Esophagus muscularis mucosa (tissue), 4 donors: ENCODE measurements around the gene PTGER2. TPM values are rescaled to one million over a fixed set of nuclear protein-coding genes. Genes with fewer than 3 reads are reported as not detected.
A peak's percentile ranks its signal among the peaks of the same experiment; 100 is the strongest.

Source experiments
- DNase-seq: peaks from one replicate; pipeline ENCODE4 v3.0.0-alpha.2; 2017; ENCODE audit errors: extremely low spot score
- H3K27ac ChIP-seq, 4 donors: fragments of 200-600 bp; sonication (generic); replicated peaks in 1 of 4; 1 replicate in 3 of 4; 2 replicates in 1 of 4; pipeline ENCODE4 v1.5.1; 2016 to 2019; ENCODE audit warnings: mild to moderate bottlenecking in 1 of 4
- H3K27me3 ChIP-seq, 4 donors: fragments of 200-600 bp; sonication (generic); one replicate each; pipeline versions ENCODE4 v1.5.1 to v1.6.0; 2016 to 2019
- H3K36me3 ChIP-seq, 4 donors: fragments of 200-600 bp; sonication (generic); one replicate each; pipeline ENCODE4 v1.5.1; 2016 to 2019
- H3K4me1 ChIP-seq, 4 donors: fragments of 200-600 bp; sonication (generic); one replicate each; pipeline ENCODE4 v1.5.1; 2016 to 2019
- H3K4me3 ChIP-seq, 4 donors: fragments of 200-600 bp; sonication (generic); 1 replicate in 2 of 4; 2 replicates in 2 of 4; pipeline ENCODE4 v1.5.1; 2016 to 2019; ENCODE audit warnings: mild to moderate bottlenecking in 4 of 4, moderate library complexity in 1 of 4
- H3K9me3 ChIP-seq, 4 donors: fragments of 200-600 bp; sonication (generic); 1 replicate in 3 of 4; 2 replicates in 1 of 4; pipeline ENCODE4 v1.5.1; 2016 to 2019
- EP300 ChIP-seq: sonication (generic); formaldehyde crosslinking; IDR thresholded peaks from one replicate; pipeline ENCODE4 v1.6.1; 2017; ENCODE audit warnings: antibody characterized with exemption
- POLR2A ChIP-seq: fragments of 450-650 bp; IDR thresholded peaks from one replicate; pipeline ENCODE4 v1.6.1; 2017; ENCODE audit warnings: antibody characterized with exemption, moderate library complexity, mild to moderate bottlenecking, low read depth
- POLR2AphosphoS5 ChIP-seq, 2 donors: sonication (generic); formaldehyde crosslinking; IDR thresholded peaks; one replicate each; pipeline ENCODE4 v1.6.1; 2017; ENCODE audit warnings: antibody characterized with exemption in 2 of 2
- WGBS: methylation state at CpG from one replicate; pipeline ENCODE4 v1.1.5; 2018; 5-methylcytosine and 5-hydroxymethylcytosine counted together
- intact Hi-C: fragments of 100-400 bp; cut with DNase I; formaldehyde crosslinking; loops from one replicate; pipeline ENCODE4 v1.15.1; 2023
- total RNA-seq, 4 donors: library from RNA; depleted of rRNA; stranded (reverse); fragments of >200 nt; gene quantifications; one replicate each; pipeline versions ENCODE4 v1.1.0 to v1.2.1, GENCODE V29; 2016
- TF ChIP-seq, protein P1 (sequence below), 3 experiments: fragments of 200-600 bp in 2 of 3; fragments of 450-650 bp in 1 of 3; sonication (generic) in 2 of 3; IDR thresholded peaks; one replicate each; pipeline ENCODE4 v1.5.1; 2017 to 2019; ENCODE audit warnings: antibody characterized with exemption in 3 of 3, mild to moderate bottlenecking in 2 of 3, moderate library complexity in 1 of 3

Gene PTGER2
- total RNA-seq, 4 donors from 2014 or later: 2.1 to 6.3 (median 4.4) TPM

DNA sequence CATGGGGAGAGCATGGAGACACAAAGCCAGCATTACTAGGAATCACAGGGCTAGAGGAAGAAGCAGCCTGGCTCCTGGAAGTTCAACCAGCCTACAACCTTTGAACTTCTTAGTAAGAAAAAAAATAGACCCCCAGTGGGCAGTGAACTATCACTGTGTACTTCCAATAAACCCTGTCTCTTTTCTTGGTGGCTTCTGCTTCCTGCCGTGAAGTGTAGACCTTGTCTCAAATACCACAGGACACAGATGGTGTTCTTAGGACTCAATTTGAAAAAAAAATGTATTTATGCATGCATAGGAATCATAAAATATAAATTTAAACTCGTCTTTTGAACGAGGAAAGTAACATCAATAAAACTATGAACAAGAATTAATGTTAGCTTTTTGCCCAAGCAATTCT, 3.6 kb upstream of the PTGER2 start:
- no peak for DNase-seq
- Histone ChIP-seq H3K36me3 (no peaks in the 10 kb centered on the region), H3K4me1 (peaks cover 14 to 33% (median 23%) of the 10 kb centered on the region in 4 donors), H3K27me3 (peaks cover 0 to 15% (median 0%) of the 10 kb centered on the region in 4 donors), H3K9me3 (no peaks in the 10 kb centered on the region), H3K27ac (no peak overlapping the region), H3K4me3 (no peak overlapping the region)
- WGBS: 64% methylated on average over 3 of the region's 3 CpGs
- intact Hi-C loops: loop anchor here (5.0 kb wide), 2 partner anchors 37 to 147 kb away; no protein-coding TSS in a partner anchor
- TF ChIP-seq EP300 (no peak), POLR2A (no peak), POLR2AphosphoS5 (IDR thresholded peaks at IDR 0.05) (no peak)
- TF ChIP-seq, protein P1, sequence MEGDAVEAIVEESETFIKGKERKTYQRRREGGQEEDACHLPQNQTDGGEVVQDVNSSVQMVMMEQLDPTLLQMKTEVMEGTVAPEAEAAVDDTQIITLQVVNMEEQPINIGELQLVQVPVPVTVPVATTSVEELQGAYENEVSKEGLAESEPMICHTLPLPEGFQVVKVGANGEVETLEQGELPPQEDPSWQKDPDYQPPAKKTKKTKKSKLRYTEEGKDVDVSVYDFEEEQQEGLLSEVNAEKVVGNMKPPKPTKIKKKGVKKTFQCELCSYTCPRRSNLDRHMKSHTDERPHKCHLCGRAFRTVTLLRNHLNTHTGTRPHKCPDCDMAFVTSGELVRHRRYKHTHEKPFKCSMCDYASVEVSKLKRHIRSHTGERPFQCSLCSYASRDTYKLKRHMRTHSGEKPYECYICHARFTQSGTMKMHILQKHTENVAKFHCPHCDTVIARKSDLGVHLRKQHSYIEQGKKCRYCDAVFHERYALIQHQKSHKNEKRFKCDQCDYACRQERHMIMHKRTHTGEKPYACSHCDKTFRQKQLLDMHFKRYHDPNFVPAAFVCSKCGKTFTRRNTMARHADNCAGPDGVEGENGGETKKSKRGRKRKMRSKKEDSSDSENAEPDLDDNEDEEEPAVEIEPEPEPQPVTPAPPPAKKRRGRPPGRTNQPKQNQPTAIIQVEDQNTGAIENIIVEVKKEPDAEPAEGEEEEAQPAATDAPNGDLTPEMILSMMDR (IDR thresholded peaks at IDR 0.05): no peak

DNA sequence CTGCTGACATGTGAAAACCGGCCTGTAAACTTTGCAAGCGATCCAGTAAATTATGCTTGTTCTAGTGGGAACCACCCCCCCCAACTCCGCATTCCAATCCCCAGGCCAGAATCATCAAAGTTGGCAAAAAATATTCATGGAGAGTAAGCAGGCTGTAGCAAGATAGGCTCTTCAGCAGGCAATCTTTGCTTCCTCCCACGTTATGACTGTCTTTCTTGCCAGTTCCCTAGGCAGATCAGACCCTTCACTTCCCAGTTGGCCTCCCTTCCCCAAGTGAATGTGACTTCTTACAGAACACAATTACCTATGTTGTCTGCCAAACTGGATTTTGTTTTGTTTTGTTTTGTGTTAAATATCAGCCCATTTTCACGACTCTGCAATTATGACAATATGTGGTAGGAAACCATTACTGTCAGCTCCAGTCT, 1.2 kb upstream of the PTGER2 start:
- Histone ChIP-seq H3K4me3 (peak overlapping the region; percentile 61 to 77 (median 68)), H3K36me3 (no peaks in the 10 kb centered on the region), H3K4me1 (peaks cover 14 to 36% (median 27%) of the 10 kb centered on the region in 4 donors), H3K9me3 (no peaks in the 10 kb centered on the region), H3K27ac (peak overlapping the region in 2 of 4 donors; percentile 79 to 84), H3K27me3 (peaks cover 0 to 15% (median 0%) of the 10 kb centered on the region in 4 donors)
- peak; percentile 87 for DNase-seq
- no peak for TF ChIP-seq POLR2AphosphoS5 (IDR thresholded peaks at IDR 0.05)
- no peak for TF ChIP-seq POLR2A
- TF ChIP-seq, protein P1 (IDR thresholded peaks at IDR 0.05): no peak
- TF ChIP-seq EP300: no peak
- 65% methylated on average over 5 of the region's 5 CpGs for WGBS
- intact Hi-C loops: loop anchor here (5.0 kb wide), 2 partner anchors 34 to 144 kb away; no protein-coding TSS in a partner anchor

DNA sequence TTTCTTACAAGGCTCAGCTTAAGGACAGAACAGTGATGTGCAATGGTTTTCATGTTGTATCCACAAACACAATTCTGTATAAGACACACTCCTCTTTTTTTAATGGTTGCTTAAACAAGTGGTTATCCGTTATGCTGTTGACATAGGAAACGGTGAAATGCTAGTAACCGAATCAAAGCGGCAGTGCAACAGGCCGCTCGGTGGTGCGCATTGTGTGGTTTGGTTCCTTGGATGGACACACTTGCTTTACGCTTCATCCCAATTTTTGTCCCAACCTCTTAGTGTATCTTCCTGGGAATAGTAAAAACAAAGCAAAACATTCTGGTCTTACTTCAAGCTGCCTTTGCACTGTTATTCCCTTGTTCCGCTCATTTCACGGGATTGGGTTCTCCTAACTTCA, 650 bp upstream of the PTGER2 start:
- peaks cover 14 to 36% (median 27%) of the 10 kb centered on the region in 4 donors for H3K4me1 ChIP-seq
- peaks cover 0 to 15% (median 0%) of the 10 kb centered on the region in 4 donors for H3K27me3 ChIP-seq
- peak overlapping the region; percentile 65 to 84 (median 75) for H3K27ac ChIP-seq
- no peak for DNase-seq
- H3K9me3 ChIP-seq: no peaks in the 10 kb centered on the region
- TF ChIP-seq POLR2AphosphoS5 (IDR thresholded peaks at IDR 0.05): no peak
- TF ChIP-seq POLR2A: no peak
- no peak for TF ChIP-seq EP300
- TF ChIP-seq, protein P1 (IDR thresholded peaks at IDR 0.05): no peak
- intact Hi-C loops: loop anchor here (5.0 kb wide), 2 partner anchors 34 to 144 kb away; no protein-coding TSS in a partner anchor
- H3K36me3 ChIP-seq: no peaks in the 10 kb centered on the region
- H3K4me3 ChIP-seq: peak overlapping the region; percentile 61 to 77 (median 68)
- WGBS: 49% methylated on average over 10 of the region's 10 CpGs

DNA sequence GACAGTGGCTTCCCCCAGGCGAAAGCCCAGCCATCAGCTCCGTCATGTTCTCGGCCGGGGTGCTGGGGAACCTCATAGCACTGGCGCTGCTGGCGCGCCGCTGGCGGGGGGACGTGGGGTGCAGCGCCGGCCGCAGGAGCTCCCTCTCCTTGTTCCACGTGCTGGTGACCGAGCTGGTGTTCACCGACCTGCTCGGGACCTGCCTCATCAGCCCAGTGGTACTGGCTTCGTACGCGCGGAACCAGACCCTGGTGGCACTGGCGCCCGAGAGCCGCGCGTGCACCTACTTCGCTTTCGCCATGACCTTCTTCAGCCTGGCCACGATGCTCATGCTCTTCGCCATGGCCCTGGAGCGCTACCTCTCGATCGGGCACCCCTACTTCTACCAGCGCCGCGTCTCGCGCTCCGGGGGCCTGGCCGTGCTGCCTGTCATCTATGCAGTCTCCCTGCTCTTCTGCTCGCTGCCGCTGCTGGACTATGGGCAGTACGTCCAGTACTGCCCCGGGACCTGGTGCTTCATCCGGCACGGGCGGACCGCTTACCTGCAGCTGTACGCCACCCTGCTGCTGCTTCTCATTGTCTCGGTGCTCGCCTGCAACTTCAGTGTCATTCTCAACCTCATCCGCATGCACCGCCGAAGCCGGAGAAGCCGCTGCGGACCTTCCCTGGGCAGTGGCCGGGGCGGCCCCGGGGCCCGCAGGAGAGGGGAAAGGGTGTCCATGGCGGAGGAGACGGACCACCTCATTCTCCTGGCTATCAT, 663 bp downstream of the PTGER2 start:
- intact Hi-C loops: loop anchor here (5.0 kb wide), 2 partner anchors 33 to 143 kb away; no protein-coding TSS in a partner anchor
- 26% methylated on average over 12 of the region's 63 CpGs for WGBS
- peaks cover 14 to 36% (median 27%) of the 10 kb centered on the region in 4 donors for H3K4me1 ChIP-seq

More for the DNA sequence above, 663 bp downstream of the PTGER2 start:
- no peak for DNase-seq
- Histone ChIP-seq H3K27ac (peak overlapping the region; percentile 65 to 84 (median 75)), H3K4me3 (peak overlapping the region; percentile 61 to 77 (median 68)), H3K9me3 (no peaks in the 10 kb centered on the region), H3K27me3 (peaks cover 0 to 15% (median 0%) of the 10 kb centered on the region in 4 donors), H3K36me3 (no peaks in the 10 kb centered on the region)
- TF ChIP-seq, protein P1 (IDR thresholded peaks at IDR 0.05): no peak
- no peak for TF ChIP-seq EP300
- no peak for TF ChIP-seq POLR2A
- TF ChIP-seq POLR2AphosphoS5 (IDR thresholded peaks at IDR 0.05): no peak
